Memory B cell (primary cell): ENCODE measurements around the gene PRR11.
"Not testable (repeated sequence)": the region's sequence is repeated elsewhere in the genome, so short reads cannot be mapped to it uniquely, and the experiment has no call there.

ENCODE experiments used
- ATAC-seq: fragments of 150-1000 bp; cut with Tn5 transposase; 2 replicates; pipeline ENCODE4 v1.10.0; 2021; ENCODE audit warnings: low read depth, mild to moderate bottlenecking, moderate library complexity
- DNase-seq, 2 donors: peaks; one replicate each; pipeline ENCODE4 v3.0.0; 2022; ENCODE audit warnings: low spot score in 2 of 2
- H3K27ac Mint-ChIP-seq: one replicate; pipeline ENCODE4 v1.8.0; 2022; ENCODE audit warnings: mild to moderate bottlenecking, moderate library complexity, mixed read lengths
- H3K27me3 Mint-ChIP-seq: one replicate; pipeline ENCODE4 v1.8.0; 2022; ENCODE audit warnings: mixed read lengths
- H3K36me3 Mint-ChIP-seq: one replicate; pipeline ENCODE4 v1.8.0; 2022; ENCODE audit warnings: mild to moderate bottlenecking, mixed read lengths
- H3K4me1 Mint-ChIP-seq: one replicate; pipeline ENCODE4 v1.8.0; 2022; ENCODE audit warnings: mixed read lengths
- H3K4me3 Mint-ChIP-seq: one replicate; pipeline ENCODE4 v1.8.0; 2022; ENCODE audit warnings: mild to moderate bottlenecking, moderate library complexity, mixed read lengths
- H3K9me3 Mint-ChIP-seq: one replicate; pipeline ENCODE4 v1.8.0; 2022; ENCODE audit warnings: mixed read lengths

PRR11 gene

GRCh38 chr17:59167571-59168001 is 12.0 kb downstream of the PRR11 start:
- no peak for DNase-seq
- H3K4me3 Mint-ChIP-seq, result no peak overlapping the region
- no peaks in the 10 kb centered on the region for H3K9me3 Mint-ChIP-seq
- H3K27ac Mint-ChIP-seq, result peak overlapping the region; percentile 28
- H3K4me1 Mint-ChIP-seq, result peaks cover 9% of the 10 kb centered on the region
- H3K27me3 Mint-ChIP-seq, result no peaks in the 10 kb centered on the region
- ATAC-seq, result no peak
- no peaks in the 10 kb centered on the region for H3K36me3 Mint-ChIP-seq

- DNase-seq, result no peak
- no peaks in the 10 kb centered on the region for H3K27me3 Mint-ChIP-seq
- H3K4me1 Mint-ChIP-seq, result peaks cover 4% of the 10 kb centered on the region
- H3K9me3 Mint-ChIP-seq, result no peaks in the 10 kb centered on the region
- no peak overlapping the region for H3K27ac Mint-ChIP-seq
- H3K36me3 Mint-ChIP-seq, result no peaks in the 10 kb centered on the region
- H3K4me3 Mint-ChIP-seq, result no peak overlapping the region
- ATAC-seq, result no peak
These were observed 17.0 kb downstream of the PRR11 start for GRCh38 chr17:59172436-59173004.

GRCh38 chr17:59174671-59175070 is 19.1 kb downstream of the PRR11 start:
- H3K9me3 Mint-ChIP-seq, result no peaks in the 10 kb centered on the region
- H3K27me3 Mint-ChIP-seq, result no peaks in the 10 kb centered on the region
- ATAC-seq (no peak), DNase-seq (no peak)
- no peak overlapping the region for H3K4me3 Mint-ChIP-seq
- H3K4me1 Mint-ChIP-seq, result no peaks in the 10 kb centered on the region
- no peaks in the 10 kb centered on the region for H3K36me3 Mint-ChIP-seq
- no peak overlapping the region for H3K27ac Mint-ChIP-seq

- Mint-ChIP-seq H3K36me3 (no peaks in the 10 kb centered on the region), H3K27me3 (no peaks in the 10 kb centered on the region), H3K4me1 (no peaks in the 10 kb centered on the region), H3K4me3 (no peak overlapping the region), H3K9me3 (no peaks in the 10 kb centered on the region), H3K27ac (no peak overlapping the region)
- ATAC-seq, result no peak
- no peak for DNase-seq
These were observed 19.5 kb downstream of the PRR11 start for GRCh38 chr17:59175076-59175475.

- H3K27ac Mint-ChIP-seq, result no peak overlapping the region
These were observed 22.9 kb downstream of the PRR11 start for GRCh38 chr17:59178266-59178985.

GRCh38 chr17:59179601-59180000 is 24.1 kb downstream of the PRR11 start:
- not testable (repeated sequence) for H3K27me3 Mint-ChIP-seq, H3K27ac Mint-ChIP-seq, H3K4me3 Mint-ChIP-seq, H3K36me3 Mint-ChIP-seq, ATAC-seq, H3K4me1 Mint-ChIP-seq, H3K9me3 Mint-ChIP-seq, DNase-seq

More at GRCh38 chr17:59178266-59178985, 22.9 kb downstream of the PRR11 start:
- Mint-ChIP-seq H3K9me3 (no peaks in the 10 kb centered on the region), H3K4me1 (no peaks in the 10 kb centered on the region), H3K27me3 (no peaks in the 10 kb centered on the region), H3K4me3 (no peak overlapping the region), H3K36me3 (no peaks in the 10 kb centered on the region)
- ATAC-seq, result no peak
- DNase-seq, result no peak

- no peak for DNase-seq
- Mint-ChIP-seq H3K4me1 (peaks cover 3% of the 10 kb centered on the region), H3K27me3 (no peaks in the 10 kb centered on the region), H3K36me3 (no peaks in the 10 kb centered on the region), H3K4me3 (no peak overlapping the region), H3K27ac (no peak overlapping the region), H3K9me3 (no peaks in the 10 kb centered on the region)
- no peak for ATAC-seq
These were observed 25.1 kb downstream of the PRR11 start for GRCh38 chr17:59180626-59181025.

- ATAC-seq (no peak), DNase-seq (no peak)
- Mint-ChIP-seq H3K4me1 (peaks cover 4% of the 10 kb centered on the region), H3K9me3 (no peaks in the 10 kb centered on the region), H3K36me3 (no peaks in the 10 kb centered on the region), H3K27ac (no peak overlapping the region), H3K27me3 (no peaks in the 10 kb centered on the region), H3K4me3 (no peak overlapping the region)
These were observed 25.9 kb downstream of the PRR11 start for GRCh38 chr17:59181481-59181880.

GRCh38 chr17:59185997-59186396 is 30.5 kb downstream of the PRR11 start:
- Mint-ChIP-seq H3K27ac (no peak overlapping the region), H3K4me3 (no peak overlapping the region), H3K9me3 (no peaks in the 10 kb centered on the region), H3K36me3 (no peaks in the 10 kb centered on the region), H3K27me3 (no peaks in the 10 kb centered on the region), H3K4me1 (peaks cover 11% of the 10 kb centered on the region)
- no peak for ATAC-seq
- no peak for DNase-seq

- Mint-ChIP-seq H3K4me1 (peaks cover 11% of the 10 kb centered on the region), H3K27ac (no peak overlapping the region), H3K4me3 (no peak overlapping the region), H3K9me3 (peaks cover under 1% of the 10 kb centered on the region), H3K27me3 (no peaks in the 10 kb centered on the region), H3K36me3 (peaks cover under 1% of the 10 kb centered on the region)
- no peak for ATAC-seq
- DNase-seq, result no peak
These were observed 31.3 kb downstream of the PRR11 start for GRCh38 chr17:59186850-59187249.

GRCh38 chr17:59190806-59191205 is 35.3 kb downstream of the PRR11 start:
- Mint-ChIP-seq H3K4me1 (peaks cover 7% of the 10 kb centered on the region), H3K9me3 (peaks cover 2% of the 10 kb centered on the region), H3K27me3 (no peaks in the 10 kb centered on the region), H3K27ac (no peak overlapping the region), H3K36me3 (peaks cover 2% of the 10 kb centered on the region), H3K4me3 (no peak overlapping the region)
- ATAC-seq, result no peak
- DNase-seq, result no peak

- H3K9me3 Mint-ChIP-seq, result peaks cover 2% of the 10 kb centered on the region
- H3K4me3 Mint-ChIP-seq, result no peak overlapping the region
- ATAC-seq (no peak), DNase-seq (no peak)
- no peak overlapping the region for H3K27ac Mint-ChIP-seq
- H3K27me3 Mint-ChIP-seq, result no peaks in the 10 kb centered on the region
- peaks cover 2% of the 10 kb centered on the region for H3K36me3 Mint-ChIP-seq
- H3K4me1 Mint-ChIP-seq, result no peaks in the 10 kb centered on the region
These were observed 37.9 kb downstream of the PRR11 start for GRCh38 chr17:59193336-59193862.

- H3K4me3 Mint-ChIP-seq, result no peak overlapping the region
- no peaks in the 10 kb centered on the region for H3K4me1 Mint-ChIP-seq
- no peaks in the 10 kb centered on the region for H3K27me3 Mint-ChIP-seq
- ATAC-seq, result no peak
- no peak overlapping the region for H3K27ac Mint-ChIP-seq
- H3K9me3 Mint-ChIP-seq, result no peaks in the 10 kb centered on the region
- no peak for DNase-seq
- no peaks in the 10 kb centered on the region for H3K36me3 Mint-ChIP-seq
These were observed 43.9 kb downstream of the PRR11 start for GRCh38 chr17:59199398-59199797.

- Mint-ChIP-seq H3K4me3 (no peak overlapping the region), H3K27me3 (no peaks in the 10 kb centered on the region), H3K27ac (no peak overlapping the region), H3K36me3 (no peaks in the 10 kb centered on the region), H3K9me3 (no peaks in the 10 kb centered on the region), H3K4me1 (no peaks in the 10 kb centered on the region)
- ATAC-seq (no peak), DNase-seq (no peak)
These were observed 46.8 kb downstream of the PRR11 start for GRCh38 chr17:59202320-59202719.

GRCh38 chr17:59219370-59219769 is 63.8 kb downstream of the PRR11 start:
- Mint-ChIP-seq H3K4me3 (peak overlapping the region; percentile 11), H3K36me3 (no peaks in the 10 kb centered on the region), H3K4me1 (peaks cover 7% of the 10 kb centered on the region), H3K9me3 (no peaks in the 10 kb centered on the region), H3K27ac (no peak overlapping the region), H3K27me3 (no peaks in the 10 kb centered on the region)
- ATAC-seq, result no peak
- no peak for DNase-seq
